Activated naive CD8-positive, alpha-beta T cell (primary cell): ENCODE results near the gene ZSWIM5.
"Not testable (repeated sequence)": the region's sequence is repeated elsewhere in the genome, so short reads cannot be mapped to it uniquely, and the experiment has no call there.

Experiments
- H3K27ac Mint-ChIP-seq: one replicate; pipeline ENCODE4 v1.8.0; 2021; ENCODE audit warnings: mixed read lengths
- H3K27me3 Mint-ChIP-seq: one replicate; pipeline ENCODE4 v1.8.0; 2021; ENCODE audit warnings: mixed read lengths
- H3K36me3 Mint-ChIP-seq: one replicate; pipeline ENCODE4 v1.8.0; 2021; ENCODE audit warnings: mixed read lengths
- H3K4me1 Mint-ChIP-seq: one replicate; pipeline ENCODE4 v1.8.0; 2021; ENCODE audit warnings: low read depth, mixed read lengths
- H3K4me3 Mint-ChIP-seq: one replicate; pipeline ENCODE4 v1.8.0; 2021; ENCODE audit warnings: mild to moderate bottlenecking, mixed read lengths
- H3K9me3 Mint-ChIP-seq: one replicate; pipeline ENCODE4 v1.8.0; 2021; ENCODE audit warnings: low read depth, mixed read lengths

Gene ZSWIM5

DNA sequence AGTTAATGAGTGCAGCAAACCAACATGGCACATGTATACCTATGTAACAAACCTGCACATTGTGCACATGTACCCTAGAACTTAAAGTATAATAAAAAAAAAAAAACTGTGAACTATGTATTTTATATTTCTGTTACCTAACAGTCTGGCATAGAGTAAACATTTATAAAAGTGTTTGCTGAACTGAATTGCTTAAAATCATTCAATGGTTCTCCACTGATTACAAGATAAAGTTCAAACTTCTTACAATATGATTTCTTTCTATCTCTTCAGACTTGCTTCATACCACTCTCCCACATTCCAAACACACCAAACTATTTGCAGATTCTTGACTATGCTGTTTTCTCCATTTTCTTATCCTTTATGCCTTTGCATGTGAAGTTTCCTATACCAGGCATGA, 104.5 kb downstream of the ZSWIM5 start:
- Mint-ChIP-seq H3K4me3 (no peak overlapping the region), H3K27ac (no peak overlapping the region), H3K9me3 (no peaks in the 10 kb centered on the region), H3K27me3 (no peaks in the 10 kb centered on the region), H3K36me3 (no peaks in the 10 kb centered on the region), H3K4me1 (no peaks in the 10 kb centered on the region)

DNA sequence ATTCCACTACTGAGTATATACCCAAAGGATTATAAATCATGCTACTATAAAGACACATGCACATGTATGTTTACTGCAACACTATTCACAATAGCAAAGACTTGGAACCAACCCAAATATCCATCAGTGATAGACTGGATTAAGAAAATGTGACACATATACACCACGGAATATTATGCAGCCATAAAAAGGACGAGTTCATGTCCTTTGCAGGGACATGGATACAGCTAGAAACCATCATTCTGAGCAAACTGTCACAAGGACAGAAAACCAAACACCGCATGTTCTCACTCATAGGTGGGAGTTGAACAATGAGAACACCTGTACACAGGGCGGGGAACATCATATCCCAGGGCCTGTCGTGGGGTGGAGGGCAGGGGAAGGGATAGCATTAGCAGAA, 104.9 kb downstream of the ZSWIM5 start:
- not testable (repeated sequence) for H3K4me1 Mint-ChIP-seq, H3K4me3 Mint-ChIP-seq, H3K27me3 Mint-ChIP-seq, H3K36me3 Mint-ChIP-seq, H3K27ac Mint-ChIP-seq, H3K9me3 Mint-ChIP-seq

DNA sequence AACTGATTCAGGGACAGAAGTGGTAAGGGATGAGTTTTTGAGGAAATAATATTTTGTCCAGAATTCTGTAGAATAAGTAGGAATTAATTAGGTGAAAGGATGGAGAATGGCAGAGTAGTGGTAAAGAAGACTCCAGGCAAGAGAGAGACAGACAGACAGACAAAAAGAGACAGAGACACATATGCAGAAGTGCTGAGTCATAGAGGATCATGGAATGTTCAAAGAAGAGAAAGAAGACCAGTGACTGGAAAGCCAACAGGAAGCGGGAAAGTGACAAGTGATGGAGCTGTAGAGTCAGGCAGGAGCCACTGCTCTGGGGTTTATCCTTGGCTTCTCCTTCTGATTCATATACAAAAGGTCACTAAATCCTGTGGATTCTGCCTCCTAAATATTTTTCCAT, 108.5 kb downstream of the ZSWIM5 start:
- Mint-ChIP-seq H3K36me3 (no peaks in the 10 kb centered on the region), H3K27me3 (no peaks in the 10 kb centered on the region), H3K4me3 (no peak overlapping the region), H3K27ac (no peak overlapping the region), H3K9me3 (no peaks in the 10 kb centered on the region), H3K4me1 (no peaks in the 10 kb centered on the region)

DNA sequence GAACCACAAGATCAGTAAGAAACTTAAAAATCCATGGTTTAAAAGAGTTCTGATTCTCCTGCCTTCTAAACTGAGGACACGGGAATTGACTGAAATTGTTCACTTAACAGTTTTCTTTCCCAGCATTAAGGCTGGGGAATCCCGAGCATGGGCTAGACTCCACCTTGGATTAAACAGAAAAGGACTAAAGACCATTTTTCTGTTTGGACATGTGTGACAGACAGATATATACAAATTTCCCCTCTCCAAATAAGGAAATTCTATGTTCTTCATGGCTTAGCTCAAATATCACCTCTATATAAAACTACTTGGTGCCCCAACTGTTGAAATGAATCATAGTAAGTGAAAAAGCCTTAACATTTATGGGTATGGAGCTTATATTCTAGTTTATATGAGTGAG, 109.3 kb downstream of the ZSWIM5 start:
- H3K27ac Mint-ChIP-seq, result no peak overlapping the region
- no peaks in the 10 kb centered on the region for H3K27me3 Mint-ChIP-seq
- no peak overlapping the region for H3K4me3 Mint-ChIP-seq
- no peaks in the 10 kb centered on the region for H3K4me1 Mint-ChIP-seq
- H3K36me3 Mint-ChIP-seq, result no peaks in the 10 kb centered on the region
- no peaks in the 10 kb centered on the region for H3K9me3 Mint-ChIP-seq

DNA sequence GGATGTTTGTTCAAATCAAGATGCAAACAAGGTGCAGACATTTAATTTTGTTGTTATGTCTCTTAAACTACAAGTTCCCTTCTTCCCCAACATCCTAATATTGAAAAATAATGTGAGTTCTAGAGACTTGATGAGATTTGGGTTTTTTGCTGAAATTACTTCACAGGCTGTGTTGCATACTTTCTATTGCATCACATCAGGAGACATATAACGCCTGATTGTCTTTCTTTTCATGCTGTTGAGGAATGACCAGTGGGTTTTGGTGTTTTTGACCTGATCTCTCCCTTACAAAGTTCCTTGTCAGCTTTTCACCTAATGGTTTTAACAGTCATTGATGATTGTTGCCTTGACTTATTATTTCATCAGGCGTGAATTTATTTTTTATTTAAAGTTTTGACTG, 111.0 kb downstream of the ZSWIM5 start:
- Mint-ChIP-seq H3K9me3 (no peaks in the 10 kb centered on the region), H3K36me3 (no peaks in the 10 kb centered on the region)

DNA sequence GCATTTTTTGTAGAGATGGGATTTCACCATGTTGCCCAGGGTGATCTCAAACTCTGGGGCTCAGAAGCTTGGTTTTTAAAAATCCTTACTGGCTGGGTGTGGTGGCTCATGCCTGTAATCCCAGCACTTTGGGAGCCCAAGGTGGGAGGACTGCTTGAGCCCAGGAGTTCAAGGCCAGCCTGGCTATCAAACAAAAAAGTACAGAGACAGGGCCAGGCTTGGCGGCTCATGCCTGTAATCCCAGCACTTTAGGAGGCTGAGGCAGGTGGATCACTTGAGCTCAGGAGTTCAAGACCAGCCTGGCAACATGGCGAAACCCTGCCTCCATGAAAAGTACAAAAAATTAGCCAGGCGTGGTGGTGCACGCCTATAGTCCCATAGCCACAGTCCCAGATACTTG, 112.0 kb downstream of the ZSWIM5 start:
- not testable (repeated sequence) for H3K4me3 Mint-ChIP-seq, H3K27ac Mint-ChIP-seq, H3K27me3 Mint-ChIP-seq, H3K4me1 Mint-ChIP-seq, H3K9me3 Mint-ChIP-seq, H3K36me3 Mint-ChIP-seq

More for the DNA sequence above, 111.0 kb downstream of the ZSWIM5 start:
- no peaks in the 10 kb centered on the region for H3K4me1 Mint-ChIP-seq
- no peaks in the 10 kb centered on the region for H3K27me3 Mint-ChIP-seq
- no peak overlapping the region for H3K4me3 Mint-ChIP-seq
- no peak overlapping the region for H3K27ac Mint-ChIP-seq

DNA sequence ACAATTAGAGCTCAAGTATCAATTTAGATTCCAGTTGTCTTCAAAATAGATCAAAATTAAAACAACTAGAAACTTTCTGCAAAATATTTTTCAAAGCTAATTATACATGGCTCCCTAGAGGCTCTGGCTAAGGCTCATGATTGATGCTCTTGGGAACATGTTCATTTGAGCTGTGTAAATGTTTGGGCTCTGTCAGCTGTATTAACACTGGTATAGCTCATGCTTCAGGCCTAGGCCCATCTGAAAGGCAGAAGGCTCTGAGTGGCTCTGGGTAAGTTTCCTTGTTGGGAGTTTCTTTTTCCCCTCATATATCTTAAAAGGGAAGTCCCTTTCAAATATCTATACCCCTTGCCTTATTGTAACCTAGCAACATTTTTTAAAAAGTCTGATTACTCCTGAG, 113.1 kb downstream of the ZSWIM5 start:
- no peaks in the 10 kb centered on the region for H3K27me3 Mint-ChIP-seq
- no peaks in the 10 kb centered on the region for H3K9me3 Mint-ChIP-seq
- H3K36me3 Mint-ChIP-seq, result no peaks in the 10 kb centered on the region
- H3K27ac Mint-ChIP-seq, result no peak overlapping the region
- H3K4me1 Mint-ChIP-seq, result no peaks in the 10 kb centered on the region
- no peak overlapping the region for H3K4me3 Mint-ChIP-seq

DNA sequence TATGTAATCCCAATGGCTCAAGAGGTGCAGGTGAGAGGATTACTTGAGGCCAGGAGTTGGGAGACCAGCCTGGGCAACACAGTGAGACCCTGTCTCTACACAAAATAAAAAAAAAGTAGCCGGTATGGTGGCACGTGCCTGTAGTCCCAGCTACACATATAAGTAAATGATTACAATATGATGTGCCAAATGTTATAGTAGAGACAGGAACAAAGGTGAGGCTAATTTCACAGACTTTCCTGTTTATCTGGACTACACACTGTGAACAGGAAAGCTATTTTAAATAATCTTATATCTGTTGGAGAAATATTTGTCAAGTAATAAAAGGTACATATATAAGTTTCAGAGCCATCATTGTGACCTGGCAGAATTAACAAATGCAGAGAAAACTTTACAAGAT, 116.7 kb downstream of the ZSWIM5 start:
- H3K27ac Mint-ChIP-seq, result no peak overlapping the region
- H3K9me3 Mint-ChIP-seq, result no peaks in the 10 kb centered on the region
- H3K36me3 Mint-ChIP-seq, result no peaks in the 10 kb centered on the region
- H3K4me3 Mint-ChIP-seq, result no peak overlapping the region
- H3K4me1 Mint-ChIP-seq, result no peaks in the 10 kb centered on the region
- no peaks in the 10 kb centered on the region for H3K27me3 Mint-ChIP-seq

DNA sequence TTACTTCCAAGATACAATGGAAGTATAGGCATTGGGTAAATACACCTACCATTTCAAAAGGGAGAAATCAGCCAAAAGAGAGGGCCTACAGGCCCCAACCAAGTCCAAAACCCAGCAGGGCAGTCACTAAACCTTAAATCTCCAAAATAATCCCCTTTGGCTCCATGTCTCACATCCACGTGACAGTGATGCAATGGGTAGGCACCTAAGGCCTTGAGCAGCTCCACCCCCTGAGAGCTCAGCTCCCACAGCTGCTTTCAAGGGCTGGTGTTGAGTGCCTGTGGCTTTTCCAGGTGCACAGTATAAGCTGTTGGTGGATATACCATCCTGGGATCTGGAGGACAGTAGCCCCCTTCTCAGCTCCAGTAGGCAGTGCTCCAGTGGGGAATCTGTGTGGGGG, 121.8 kb downstream of the ZSWIM5 start:
- no peaks in the 10 kb centered on the region for H3K9me3 Mint-ChIP-seq
- H3K27me3 Mint-ChIP-seq, result no peaks in the 10 kb centered on the region
- H3K4me3 Mint-ChIP-seq, result no peak overlapping the region
- no peaks in the 10 kb centered on the region for H3K4me1 Mint-ChIP-seq
- H3K36me3 Mint-ChIP-seq, result peaks cover 3% of the 10 kb centered on the region
- H3K27ac Mint-ChIP-seq, result no peak overlapping the region

DNA sequence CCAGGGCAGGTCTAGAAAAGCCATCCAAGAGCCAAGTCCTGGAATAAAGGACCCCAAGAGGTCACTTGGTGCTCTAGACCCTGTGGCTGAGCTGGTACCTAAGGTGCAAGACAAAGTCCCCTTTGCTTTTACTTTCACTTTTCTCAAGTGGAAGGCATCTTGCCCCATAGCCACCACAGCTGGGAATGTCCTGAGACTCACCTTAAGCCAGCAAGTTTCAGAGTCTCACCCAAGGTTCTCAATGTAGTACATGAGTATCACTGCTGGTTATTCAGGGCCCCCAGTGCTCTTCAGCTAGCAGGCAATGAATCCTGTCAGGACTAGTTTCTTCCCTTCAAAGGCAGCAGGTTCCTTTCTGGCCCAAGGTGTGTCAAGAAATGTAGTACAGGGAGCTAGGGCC, 126.9 kb downstream of the ZSWIM5 start:
- H3K4me1 Mint-ChIP-seq, result no peaks in the 10 kb centered on the region
- H3K27ac Mint-ChIP-seq, result no peak overlapping the region
- H3K36me3 Mint-ChIP-seq, result peaks cover 8% of the 10 kb centered on the region
- H3K9me3 Mint-ChIP-seq, result peaks cover 6% of the 10 kb centered on the region
- no peak overlapping the region for H3K4me3 Mint-ChIP-seq
- peaks cover 2% of the 10 kb centered on the region for H3K27me3 Mint-ChIP-seq

DNA sequence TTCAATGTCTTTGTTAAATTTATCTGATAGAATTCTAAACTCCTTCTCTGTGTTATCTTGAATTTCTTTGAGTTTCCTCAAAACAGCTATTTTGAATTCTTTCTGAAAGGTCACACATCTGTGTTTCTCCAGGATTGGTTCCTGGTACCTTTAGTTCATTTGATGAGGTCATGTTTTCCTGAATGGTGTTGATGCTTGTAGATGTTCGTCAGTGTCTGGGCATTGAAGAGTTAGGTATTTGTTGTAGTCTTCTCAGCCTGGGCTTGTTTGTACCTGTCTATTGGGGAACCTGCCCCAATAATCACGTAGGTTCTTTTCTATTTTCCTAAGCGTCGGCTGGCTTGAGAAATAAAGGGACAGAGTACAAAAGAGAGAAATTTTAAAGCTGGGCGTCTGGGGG, 129.4 kb downstream of the ZSWIM5 start:
- not testable (repeated sequence) for H3K4me3 Mint-ChIP-seq, H3K4me1 Mint-ChIP-seq, H3K27ac Mint-ChIP-seq, H3K27me3 Mint-ChIP-seq
- peaks cover 10% of the 10 kb centered on the region for H3K36me3 Mint-ChIP-seq
- peaks cover 19% of the 10 kb centered on the region for H3K9me3 Mint-ChIP-seq

DNA sequence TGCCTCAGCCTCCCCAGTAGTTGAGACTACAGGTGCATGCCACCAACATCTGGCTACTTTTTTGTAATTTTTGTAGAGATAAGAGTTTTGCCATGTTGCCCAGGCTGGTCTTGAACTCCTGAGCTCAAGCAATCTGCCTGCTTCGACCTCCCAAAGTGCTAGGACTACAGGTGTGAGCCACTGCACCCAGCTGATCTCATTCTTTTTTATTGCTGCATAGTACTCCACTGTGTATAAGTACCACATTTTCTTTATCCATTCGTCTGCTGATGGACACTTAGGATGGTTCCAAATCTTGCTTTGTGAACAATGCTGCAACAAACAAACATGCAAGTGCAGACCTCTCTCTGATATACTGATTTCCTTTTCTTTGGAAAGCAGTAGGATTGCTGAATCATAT, 134.8 kb downstream of the ZSWIM5 start:
- peaks cover 2% of the 10 kb centered on the region for H3K4me1 Mint-ChIP-seq
- peaks cover 10% of the 10 kb centered on the region for H3K36me3 Mint-ChIP-seq
- H3K27ac Mint-ChIP-seq, result no peak overlapping the region
- peaks cover 2% of the 10 kb centered on the region for H3K27me3 Mint-ChIP-seq
- H3K4me3 Mint-ChIP-seq, result no peak overlapping the region
- peaks cover 20% of the 10 kb centered on the region for H3K9me3 Mint-ChIP-seq

DNA sequence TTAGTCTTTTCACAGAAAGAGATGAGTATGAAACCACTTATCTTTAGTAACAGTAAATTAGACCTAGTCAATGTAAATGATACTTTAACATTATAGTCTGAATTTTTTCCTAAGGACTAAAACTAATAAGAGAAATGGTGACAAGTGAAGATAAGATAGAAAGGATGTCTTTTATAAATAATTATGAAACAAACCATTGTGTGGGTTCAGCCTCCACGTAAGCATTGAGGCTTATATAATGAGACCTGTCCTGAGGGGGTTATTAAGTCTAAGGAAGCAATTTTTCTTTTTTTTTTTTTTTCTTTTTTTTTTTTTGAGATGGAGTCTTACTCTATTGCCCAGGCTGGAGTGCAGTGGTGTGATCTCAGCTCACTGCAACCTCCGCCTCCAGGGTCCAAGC, 138.6 kb downstream of the ZSWIM5 start:
- Mint-ChIP-seq H3K27me3 (no peaks in the 10 kb centered on the region), H3K27ac (no peak overlapping the region), H3K4me1 (peaks cover 2% of the 10 kb centered on the region), H3K36me3 (no peaks in the 10 kb centered on the region), H3K4me3 (no peak overlapping the region), H3K9me3 (peaks cover 11% of the 10 kb centered on the region)

DNA sequence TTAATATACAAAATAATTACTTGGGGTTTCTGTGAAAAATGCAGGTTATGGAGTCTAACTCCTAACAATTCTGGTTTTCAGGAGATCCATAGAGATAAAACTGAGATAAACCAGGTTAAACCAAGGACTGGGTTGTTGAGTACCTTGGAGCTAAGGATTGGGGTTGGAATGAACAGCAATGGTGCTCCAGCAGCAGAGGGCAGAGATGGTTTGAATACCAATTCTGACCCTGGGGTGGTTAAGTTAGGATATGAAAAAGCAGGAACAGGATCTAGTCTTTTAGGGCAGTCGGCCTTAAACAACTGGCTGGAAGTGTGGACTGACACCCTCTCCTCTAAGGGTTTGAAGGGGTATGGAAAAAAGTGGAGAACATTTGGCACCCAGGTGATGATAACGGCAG, 141.3 kb downstream of the ZSWIM5 start:
- no peak overlapping the region for H3K27ac Mint-ChIP-seq
- H3K9me3 Mint-ChIP-seq, result no peaks in the 10 kb centered on the region

DNA sequence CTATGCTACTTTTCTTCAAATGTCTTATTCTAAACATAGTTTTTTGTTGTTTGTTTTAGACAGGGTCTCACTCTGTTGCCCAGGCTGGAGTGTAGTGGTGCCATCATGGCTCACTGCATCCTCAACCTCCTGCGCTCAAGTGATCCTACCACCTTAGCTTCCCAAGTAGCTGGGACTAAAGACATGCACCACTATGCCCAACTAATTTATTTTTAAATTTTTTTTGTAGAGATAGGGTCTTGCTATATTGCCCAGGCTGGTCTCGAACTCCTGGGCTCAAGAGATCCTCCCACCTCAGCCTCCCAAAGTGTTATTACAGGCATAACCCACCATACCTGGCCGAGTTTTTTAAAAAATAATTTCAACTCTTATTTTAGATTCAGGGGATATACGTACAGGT, 143.9 kb downstream of the ZSWIM5 start:
- H3K27me3 Mint-ChIP-seq, H3K4me3 Mint-ChIP-seq, H3K27ac Mint-ChIP-seq, H3K9me3 Mint-ChIP-seq, H3K36me3 Mint-ChIP-seq, H3K4me1 Mint-ChIP-seq: not testable (repeated sequence)

More for the DNA sequence above, 141.3 kb downstream of the ZSWIM5 start:
- H3K36me3 Mint-ChIP-seq, result no peaks in the 10 kb centered on the region
- no peaks in the 10 kb centered on the region for H3K27me3 Mint-ChIP-seq
- no peaks in the 10 kb centered on the region for H3K4me1 Mint-ChIP-seq
- no peak overlapping the region for H3K4me3 Mint-ChIP-seq

DNA sequence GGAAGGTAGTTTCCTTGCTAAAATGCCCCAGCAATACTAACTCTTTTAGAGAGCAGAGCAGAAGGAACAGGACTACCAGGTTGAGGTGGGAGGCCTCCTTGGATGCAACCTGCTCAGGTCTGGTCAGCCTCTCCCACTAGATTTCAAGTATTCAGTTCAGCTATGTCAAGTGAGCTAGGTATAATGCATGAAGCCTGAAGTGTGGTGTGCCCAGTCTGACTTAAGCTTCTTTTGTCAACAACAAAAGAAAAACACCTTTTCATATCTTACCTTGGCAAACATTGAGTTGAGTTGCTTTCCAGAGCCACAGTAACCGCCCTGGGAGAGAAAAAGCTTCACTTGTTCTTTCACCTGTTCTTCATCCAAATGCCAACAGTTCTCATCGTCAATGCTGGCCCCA, 146.6 kb downstream of the ZSWIM5 start:
- no peaks in the 10 kb centered on the region for H3K4me1 Mint-ChIP-seq
- H3K9me3 Mint-ChIP-seq, result no peaks in the 10 kb centered on the region
- no peak overlapping the region for H3K4me3 Mint-ChIP-seq
- H3K36me3 Mint-ChIP-seq, result peaks cover 7% of the 10 kb centered on the region
- no peaks in the 10 kb centered on the region for H3K27me3 Mint-ChIP-seq
- H3K27ac Mint-ChIP-seq, result no peak overlapping the region

DNA sequence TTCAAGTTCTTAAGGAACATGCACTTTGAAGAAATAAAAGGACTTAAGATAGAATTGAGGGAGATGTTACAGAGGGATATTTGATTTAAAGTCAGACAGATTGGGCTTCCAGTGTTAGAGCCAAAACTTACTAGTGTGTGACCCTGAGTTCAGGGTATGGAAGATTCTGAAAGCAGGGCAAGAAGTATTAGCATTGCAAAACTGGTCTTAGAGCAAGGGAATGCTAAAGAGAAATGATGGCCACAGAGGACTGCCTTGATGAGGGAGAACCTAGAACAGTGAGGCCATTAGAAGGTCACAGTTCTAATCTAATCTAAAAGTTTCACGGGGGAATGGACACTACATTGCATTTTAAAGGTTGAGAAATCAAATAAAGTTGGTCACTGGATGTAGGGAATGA, 148.9 kb downstream of the ZSWIM5 start:
- H3K9me3 Mint-ChIP-seq, result no peaks in the 10 kb centered on the region
- no peak overlapping the region for H3K27ac Mint-ChIP-seq
- no peaks in the 10 kb centered on the region for H3K27me3 Mint-ChIP-seq
- no peak overlapping the region for H3K4me3 Mint-ChIP-seq
- H3K4me1 Mint-ChIP-seq, result no peaks in the 10 kb centered on the region
- H3K36me3 Mint-ChIP-seq, result peaks cover 7% of the 10 kb centered on the region
